HepG2 (cell line): ENCODE measurements around the gene UGT1A8. TPM values are rescaled to one million over a fixed set of nuclear protein-coding genes. Genes with fewer than 3 reads are reported as not detected.
A peak's percentile ranks its signal among the peaks of the same experiment; 100 is the strongest.

Experiments
- CHD4 ChIP-seq: fragments of 200-600 bp; sonication (generic); IDR thresholded peaks from 2 replicates; pipeline ENCODE4 v1.7.0; 2017; ENCODE audit warnings: mild to moderate bottlenecking, low read length, borderline replicate concordance
- FOXA3 ChIP-seq: IDR thresholded peaks from 2 replicates; pipeline ENCODE4 v1.6.1; 2016; ENCODE audit warnings: missing genetic modification reagents, missing compliant biosample characterization
- FOXC1 ChIP-seq: sonication (generic); formaldehyde crosslinking; IDR thresholded peaks from 2 replicates; pipeline ENCODE4 v1.8.0; 2022; ENCODE audit warnings: mild to moderate bottlenecking, missing genetic modification reagents, borderline replicate concordance
- LBX2 ChIP-seq: sonication (generic); formaldehyde crosslinking; IDR thresholded peaks from 2 replicates; pipeline ENCODE4 v1.5.0; 2020; ENCODE audit warnings: missing genetic modification reagents, mild to moderate bottlenecking, borderline replicate concordance
- SOX5 ChIP-seq: IDR thresholded peaks from 2 replicates; pipeline ENCODE4 v1.6.1; 2016; ENCODE audit warnings: borderline replicate concordance
- SP2 ChIP-seq: sonication (generic); formaldehyde crosslinking; IDR thresholded peaks from 2 replicates; pipeline ENCODE4 v1.5.1; 2020; ENCODE audit warnings: mild to moderate bottlenecking, missing genetic modification reagents
- TFDP2 ChIP-seq: sonication (generic); formaldehyde crosslinking; IDR thresholded peaks from 2 replicates; pipeline ENCODE4 v1.4.0; 2020; ENCODE audit warnings: missing genetic modification reagents
- ZC3H13 ChIP-seq: sonication (generic); formaldehyde crosslinking; IDR thresholded peaks from 2 replicates; pipeline ENCODE4 v1.8.1; 2023; ENCODE audit warnings: mild to moderate bottlenecking, missing genetic modification reagents, moderate library complexity
- ZFP36 ChIP-seq: fragments of 150-350 bp; IDR thresholded peaks from 2 replicates; pipeline ENCODE4 v1.6.1; 2018; ENCODE audit warnings: borderline replicate concordance, low read length, low read depth; ENCODE audit not compliant: partially characterized antibody
- ZIK1 ChIP-seq: sonication (generic); formaldehyde crosslinking; IDR thresholded peaks from 2 replicates; pipeline ENCODE4 v1.5.0; 2020; ENCODE audit warnings: mild to moderate bottlenecking, low read depth, missing genetic modification reagents, borderline replicate concordance
- ZNF143 ChIP-seq: sonication (generic); formaldehyde crosslinking; IDR thresholded peaks from 2 replicates; pipeline ENCODE4 v1.4.0; 2020; ENCODE audit warnings: missing genetic modification reagents
- ZNF570 ChIP-seq: sonication (generic); formaldehyde crosslinking; IDR thresholded peaks from 2 replicates; pipeline ENCODE4 v1.4.0; 2020; ENCODE audit warnings: mild to moderate bottlenecking, missing genetic modification reagents, borderline replicate concordance
- ZNF605 ChIP-seq: sonication (generic); formaldehyde crosslinking; IDR thresholded peaks from 2 replicates; pipeline ENCODE4 v1.8.0; 2022; ENCODE audit warnings: mild to moderate bottlenecking, missing genetic modification reagents
- ZNF720 ChIP-seq: sonication (generic); formaldehyde crosslinking; IDR thresholded peaks from 2 replicates; pipeline ENCODE4 v1.4.0; 2020; ENCODE audit warnings: missing genetic modification reagents
- ZNF724P ChIP-seq: sonication (generic); formaldehyde crosslinking; IDR thresholded peaks from 2 replicates; pipeline ENCODE4 v1.8.0; 2022; ENCODE audit warnings: missing genetic modification reagents, borderline replicate concordance
- polyA plus RNA-seq, 8 experiments: library from polyadenylated mRNA; depleted of rRNA in 3 of 8; stranded (reverse) in 7 of 8; unstranded in 1 of 8; fragments of >200 nt; fragmentation: Illumina TruSeq in 4 of 8; extraction: Trizol in 4 of 8; gene quantifications; 2 replicates each; pipeline versions ENCODE4 v1.2.1 to v1.2.3, GENCODE V29; 2011 to 2016; ENCODE audit warnings: low read depth in 4 of 8, missing spikeins in 1 of 8, mixed read lengths in 1 of 8; ENCODE audit not compliant: insufficient read depth in 1 of 8
- total RNA-seq, 5 experiments: library from RNA; depleted of rRNA; stranded (reverse); fragments of >200 nt; fragmentation: Illumina TruSeq; extraction: Trizol; gene quantifications; 2 replicates each; pipeline ENCODE4 v1.2.3, GENCODE V29; 2016; ENCODE audit warnings: low read depth in 1 of 5
- TF ChIP-seq, protein P1 (sequence below), 2 experiments: sonication (generic) in 1 of 2; formaldehyde crosslinking in 1 of 2; IDR thresholded peaks; 2 replicates each; pipeline versions ENCODE4 v1.4.0 to v1.6.1; 2016 to 2020; ENCODE audit warnings: borderline replicate concordance in 1 of 2, low read depth in 1 of 2, mild to moderate bottlenecking in 1 of 2, missing genetic modification reagents in 1 of 2
- TF ChIP-seq, protein P2 (sequence below), 2 experiments: sonication (generic) in 1 of 2; formaldehyde crosslinking in 1 of 2; IDR thresholded peaks; 2 replicates each; pipeline versions ENCODE4 v1.5.1 to v1.6.1; 2011 to 2020; ENCODE audit warnings: borderline replicate concordance in 1 of 2, low read depth in 1 of 2, low read length in 1 of 2, mild to moderate bottlenecking in 1 of 2, missing genetic modification reagents in 1 of 2, moderate library complexity in 1 of 2

The UGT1A8 gene
- total and polyA plus RNA-seq, 2 of the 13 experiments (the other 11 are each of a cell fraction or from before 2014, with no cell fraction given): not detected

GRCh38 chr2:233745073-233745755 is 127.8 kb downstream of the UGT1A8 start (continued):
- TF ChIP-seq TFDP2 (peak; percentile 52), ZNF570 (CRISPR knock-in tag) (no peak), ZNF143 (CRISPR knock-in tag) (no peak), FOXC1 (peak; percentile 69; the same call in 1 of the 2 replicates), SP2 (CRISPR knock-in tag) (no peak), FOXA3 (peak; percentile 97), ZNF605 (CRISPR knock-in tag) (peak; percentile 76), LBX2 (no peak), ZNF720 (CRISPR knock-in tag) (no peak), ZNF724P (peak; percentile 46; the same call in 1 of the 2 replicates), CHD4 (peak; percentile 53; the same call in 1 of the 2 replicates), ZFP36 (peak; percentile 65), ZC3H13 (CRISPR knock-in tag) (peak; percentile 81), ZIK1 (no peak), SOX5 (CRISPR knock-in tag) (peak; percentile 99)
- TF ChIP-seq, protein P1, sequence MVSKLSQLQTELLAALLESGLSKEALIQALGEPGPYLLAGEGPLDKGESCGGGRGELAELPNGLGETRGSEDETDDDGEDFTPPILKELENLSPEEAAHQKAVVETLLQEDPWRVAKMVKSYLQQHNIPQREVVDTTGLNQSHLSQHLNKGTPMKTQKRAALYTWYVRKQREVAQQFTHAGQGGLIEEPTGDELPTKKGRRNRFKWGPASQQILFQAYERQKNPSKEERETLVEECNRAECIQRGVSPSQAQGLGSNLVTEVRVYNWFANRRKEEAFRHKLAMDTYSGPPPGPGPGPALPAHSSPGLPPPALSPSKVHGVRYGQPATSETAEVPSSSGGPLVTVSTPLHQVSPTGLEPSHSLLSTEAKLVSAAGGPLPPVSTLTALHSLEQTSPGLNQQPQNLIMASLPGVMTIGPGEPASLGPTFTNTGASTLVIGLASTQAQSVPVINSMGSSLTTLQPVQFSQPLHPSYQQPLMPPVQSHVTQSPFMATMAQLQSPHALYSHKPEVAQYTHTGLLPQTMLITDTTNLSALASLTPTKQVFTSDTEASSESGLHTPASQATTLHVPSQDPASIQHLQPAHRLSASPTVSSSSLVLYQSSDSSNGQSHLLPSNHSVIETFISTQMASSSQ (IDR thresholded peaks at IDR 0.05; ENCODE audit: low read depth): peak; percentile 99
- TF ChIP-seq, protein P1 (CRISPR knock-in tag; IDR thresholded peaks at IDR 0.05; ENCODE audit: borderline replicate concordance): peak; percentile 99
- TF ChIP-seq, protein P2, sequence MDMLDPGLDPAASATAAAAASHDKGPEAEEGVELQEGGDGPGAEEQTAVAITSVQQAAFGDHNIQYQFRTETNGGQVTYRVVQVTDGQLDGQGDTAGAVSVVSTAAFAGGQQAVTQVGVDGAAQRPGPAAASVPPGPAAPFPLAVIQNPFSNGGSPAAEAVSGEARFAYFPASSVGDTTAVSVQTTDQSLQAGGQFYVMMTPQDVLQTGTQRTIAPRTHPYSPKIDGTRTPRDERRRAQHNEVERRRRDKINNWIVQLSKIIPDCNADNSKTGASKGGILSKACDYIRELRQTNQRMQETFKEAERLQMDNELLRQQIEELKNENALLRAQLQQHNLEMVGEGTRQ (IDR thresholded peaks at IDR 0.05; ENCODE audit: low read depth, low read length): no peak
- TF ChIP-seq, protein P2 (CRISPR knock-in tag; IDR thresholded peaks at IDR 0.05; ENCODE audit: borderline replicate concordance): peak; percentile 41; the same call in 1 of the 2 replicates
